ENCODE results near the gene STXBP6. TPM values are rescaled to one million over a fixed set of nuclear protein-coding genes. Genes with fewer than 3 reads are reported as not detected.

The STXBP6 gene
- total and polyA plus RNA-seq, 12 donors: 12.2 to 49.0 (median 24.4) TPM

DNA sequence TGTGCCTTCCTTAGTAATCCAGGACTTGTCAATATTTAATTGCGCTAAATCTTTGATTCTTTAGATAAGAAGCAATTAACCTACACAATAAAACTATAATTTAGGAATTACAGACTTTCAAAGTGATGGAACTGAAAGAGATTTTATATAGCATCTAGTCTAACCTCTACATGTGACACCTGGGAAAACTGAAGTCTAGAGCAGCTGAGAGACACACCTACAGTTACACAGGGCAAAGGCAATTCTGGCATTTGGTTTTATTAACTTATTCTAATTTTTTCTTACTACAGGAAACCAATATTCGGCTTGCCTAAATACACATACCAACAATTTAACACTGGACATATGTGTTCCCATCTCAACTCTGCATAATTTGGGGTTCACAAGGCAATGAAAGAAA is 196.5 kb downstream of the STXBP6 start:
- no peak for ATAC-seq
- H3K4me3 ChIP-seq: no peak overlapping the region
- no peaks in the 10 kb centered on the region for H3K9me3 ChIP-seq
- no peak for DNase-seq
- TF ChIP-seq, protein P1, sequence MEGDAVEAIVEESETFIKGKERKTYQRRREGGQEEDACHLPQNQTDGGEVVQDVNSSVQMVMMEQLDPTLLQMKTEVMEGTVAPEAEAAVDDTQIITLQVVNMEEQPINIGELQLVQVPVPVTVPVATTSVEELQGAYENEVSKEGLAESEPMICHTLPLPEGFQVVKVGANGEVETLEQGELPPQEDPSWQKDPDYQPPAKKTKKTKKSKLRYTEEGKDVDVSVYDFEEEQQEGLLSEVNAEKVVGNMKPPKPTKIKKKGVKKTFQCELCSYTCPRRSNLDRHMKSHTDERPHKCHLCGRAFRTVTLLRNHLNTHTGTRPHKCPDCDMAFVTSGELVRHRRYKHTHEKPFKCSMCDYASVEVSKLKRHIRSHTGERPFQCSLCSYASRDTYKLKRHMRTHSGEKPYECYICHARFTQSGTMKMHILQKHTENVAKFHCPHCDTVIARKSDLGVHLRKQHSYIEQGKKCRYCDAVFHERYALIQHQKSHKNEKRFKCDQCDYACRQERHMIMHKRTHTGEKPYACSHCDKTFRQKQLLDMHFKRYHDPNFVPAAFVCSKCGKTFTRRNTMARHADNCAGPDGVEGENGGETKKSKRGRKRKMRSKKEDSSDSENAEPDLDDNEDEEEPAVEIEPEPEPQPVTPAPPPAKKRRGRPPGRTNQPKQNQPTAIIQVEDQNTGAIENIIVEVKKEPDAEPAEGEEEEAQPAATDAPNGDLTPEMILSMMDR (IDR thresholded peaks at IDR 0.05): no peak
- 92 to 96% methylated on average over 2 of the region's 2 CpGs for WGBS, 2 donors
- intact Hi-C loops (cut with DNase I): no loop called here
- peaks cover 0 to 30% (median 12%) of the 10 kb centered on the region in 9 donors for H3K4me1 ChIP-seq
- no peaks in the 10 kb centered on the region for H3K27me3 ChIP-seq
- no peak overlapping the region for H3K27ac ChIP-seq
- peaks cover 0 to 51% (median 0%) of the 10 kb centered on the region in 9 donors for H3K36me3 ChIP-seq

DNA sequence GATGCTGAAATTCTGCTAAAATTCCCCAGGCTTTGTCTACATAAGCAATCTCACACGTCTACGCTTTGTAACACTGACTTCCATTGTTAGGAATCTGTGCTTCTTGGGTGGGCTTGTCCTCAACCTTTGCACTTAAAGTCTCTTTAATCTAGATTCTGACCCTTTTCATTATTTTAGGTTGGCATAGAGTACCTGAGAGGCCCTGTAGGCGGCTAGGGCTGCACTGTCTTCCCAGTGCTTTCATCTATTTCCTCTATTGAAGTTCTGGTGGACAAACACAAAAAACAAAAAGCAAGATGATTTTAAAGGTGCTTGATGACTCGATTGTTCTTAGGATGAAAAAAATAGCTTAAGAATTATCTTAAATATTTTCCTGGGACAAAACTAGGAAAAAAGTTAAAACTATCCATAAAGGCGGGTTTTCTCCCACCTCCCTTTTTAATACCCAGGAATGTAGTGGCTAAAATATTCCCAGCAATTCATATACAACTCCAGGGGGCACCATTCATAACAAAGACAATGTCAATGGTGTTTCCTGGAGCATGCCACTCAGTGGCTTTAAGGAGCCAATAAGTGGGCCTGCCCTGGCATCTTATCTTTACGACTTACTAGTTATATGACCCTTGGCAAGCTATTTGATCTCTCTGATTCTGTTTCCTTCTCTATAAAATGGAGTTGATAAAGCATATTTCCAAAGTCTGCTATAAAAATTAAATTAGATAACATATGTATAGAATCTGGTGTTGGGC is 197.5 kb downstream of the STXBP6 start:
- WGBS, 2 donors: 93 to 94% methylated on average over 6 of the region's 6 CpGs

DNA sequence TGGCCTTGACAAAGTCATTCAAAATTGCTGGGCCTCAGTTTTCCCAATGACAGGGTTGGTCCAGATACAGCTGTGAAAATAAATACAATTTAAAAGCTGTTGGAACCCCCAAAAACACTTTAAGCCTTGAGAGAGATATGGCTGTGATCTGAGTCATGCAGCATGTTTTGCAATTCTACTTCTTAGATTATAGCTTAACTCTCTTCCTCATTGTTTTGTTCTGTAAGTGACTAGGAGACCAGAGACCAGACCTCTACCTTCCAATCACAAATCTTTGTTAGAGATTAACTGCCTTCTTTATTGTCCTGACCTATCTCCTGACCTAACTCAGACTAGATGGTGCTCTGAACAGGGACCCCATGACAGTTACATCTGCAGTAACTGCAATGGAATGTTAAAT is 198.1 kb downstream of the STXBP6 start:
- Histone ChIP-seq H3K9me3 (no peaks in the 10 kb centered on the region), H3K4me1 (peaks cover 0 to 28% (median 4%) of the 10 kb centered on the region in 9 donors), H3K36me3 (peaks cover 0 to 51% (median 0%) of the 10 kb centered on the region in 9 donors), H3K4me3 (no peak overlapping the region), H3K27me3 (no peaks in the 10 kb centered on the region), H3K27ac (no peak overlapping the region)
- TF ChIP-seq, protein P1 (IDR thresholded peaks at IDR 0.05): no peak
- intact Hi-C loops (cut with DNase I): no loop called here
- ATAC-seq (no peak), DNase-seq (no peak)

More for the DNA sequence above, 197.5 kb downstream of the STXBP6 start:
- ATAC-seq: no peak
- Histone ChIP-seq H3K27ac (no peak overlapping the region), H3K27me3 (no peaks in the 10 kb centered on the region), H3K4me1 (peaks cover 0 to 30% (median 8%) of the 10 kb centered on the region in 9 donors), H3K9me3 (no peaks in the 10 kb centered on the region), H3K4me3 (no peak overlapping the region), H3K36me3 (peaks cover 0 to 51% (median 0%) of the 10 kb centered on the region in 9 donors)
- TF ChIP-seq, protein P1 (IDR thresholded peaks at IDR 0.05): peak in 1 of 9 donors; percentile 19
- no peak for DNase-seq
- intact Hi-C loops (cut with DNase I): no loop called here

DNA sequence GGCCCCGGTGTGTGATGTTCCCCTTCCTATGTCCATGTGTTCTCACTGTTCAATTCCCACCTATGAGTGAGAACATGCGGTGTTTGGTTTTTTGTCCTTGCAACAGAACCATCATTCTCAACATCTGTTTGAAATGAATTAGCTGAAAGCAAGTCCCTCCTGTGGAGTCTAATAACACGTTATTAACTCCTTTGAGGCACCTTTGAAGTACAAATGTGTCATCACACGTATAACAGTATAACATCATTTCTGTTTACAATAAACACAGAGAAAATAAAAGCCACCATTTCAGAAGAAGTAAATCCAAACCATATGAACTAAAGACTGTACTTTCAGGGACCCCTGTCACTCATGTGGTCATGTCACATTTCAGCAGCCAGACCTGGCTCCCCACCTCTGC is 198.5 kb downstream of the STXBP6 start:
- Histone ChIP-seq H3K36me3 (peaks cover 0 to 48% (median 0%) of the 10 kb centered on the region in 9 donors), H3K9me3 (no peaks in the 10 kb centered on the region), H3K4me1 (peaks cover 0 to 28% (median 3%) of the 10 kb centered on the region in 9 donors), H3K27ac (no peak overlapping the region), H3K4me3 (no peak overlapping the region), H3K27me3 (no peaks in the 10 kb centered on the region)
- TF ChIP-seq, protein P1 (IDR thresholded peaks at IDR 0.05): no peak
- ATAC-seq (no peak), DNase-seq (no peak)
- intact Hi-C loops (cut with DNase I): no loop called here
- WGBS, 2 donors: 90 to 94% methylated on average over 4 of the region's 4 CpGs
